PC-3 (cell line): ENCODE results near the gene IL12B. TPM values are rescaled to one million over a fixed set of nuclear protein-coding genes. Genes with fewer than 3 reads are reported as not detected.
"Not testable (repeated sequence)": the region's sequence is repeated elsewhere in the genome, so short reads cannot be mapped to it uniquely, and the experiment has no call there.

Source experiments
- ATAC-seq: fragments of 200-7000 bp; cut with Tn5 transposase; 2 replicates; pipeline ENCODE4 v1.9.1; 2020; ENCODE audit warnings: mild to moderate bottlenecking, moderate library complexity
- BruUV-seq: library from RNA; stranded (reverse); fragments of 400-500 nt; replicated peaks from 2 replicates; lab custom pipeline; 2021; lab: Mats Ljungman, UMichigan
- CTCF ChIA-PET: fragments of 300-600 bp; sonication (Branson Sonifier 250); formaldehyde crosslinking; loops from one replicate; lab custom pipeline; 2022; ENCODE audit warnings: antibody characterized with exemption; lab: Charles Lee
- POLR2A ChIA-PET: fragments of 300-600 bp; sonication (Branson Sonifier 250); formaldehyde crosslinking; loops from one replicate; lab custom pipeline; 2022; ENCODE audit warnings: antibody characterized with exemption; ENCODE audit not compliant: unreplicated experiment; lab: Charles Lee
- DNase-seq: peaks from one replicate; pipeline ENCODE4 v3.0.0-alpha.2; 2015
- H2AFZ ChIP-seq: fragments of 300-600 bp; sonication (generic); 2 replicates; pipeline ENCODE4 v1.6.0; 2016; ENCODE audit warnings: antibody characterized with exemption, low read length
- H3F3A ChIP-seq: fragments of 300-600 bp; sonication (generic); one replicate; pipeline ENCODE4 v1.6.0; 2017; ENCODE audit warnings: antibody characterized with exemption, low read length, control low read depth, mild to moderate bottlenecking; ENCODE audit not compliant: unreplicated experiment
- H3K27ac ChIP-seq: fragments of 300-600 bp; sonication (generic); 2 replicates; pipeline ENCODE4 v1.5.1; 2016; ENCODE audit warnings: mild to moderate bottlenecking, low read length
- H3K27me3 ChIP-seq: fragments of 300-600 bp; sonication (generic); 2 replicates; pipeline ENCODE4 v1.6.1; 2016; ENCODE audit warnings: low read length, mixed read lengths
- H3K36me3 ChIP-seq: fragments of 300-600 bp; sonication (generic); 2 replicates; pipeline ENCODE4 v1.6.1; 2016; ENCODE audit warnings: low read depth, mixed run types, low read length, mixed read lengths
- H3K4me1 ChIP-seq: fragments of 300-600 bp; sonication (generic); 2 replicates; pipeline ENCODE4 v1.5.1; 2016; ENCODE audit warnings: low read length; ENCODE audit not compliant: insufficient read depth
- H3K4me2 ChIP-seq: fragments of 300-600 bp; sonication (generic); 2 replicates; pipeline ENCODE4 v1.6.0; 2016; ENCODE audit warnings: low read length
- H3K4me3 ChIP-seq: fragments of 300-600 bp; sonication (generic); 2 replicates; pipeline ENCODE4 v1.5.1; 2016; ENCODE audit warnings: mild to moderate bottlenecking, low read length, mixed read lengths
- H3K79me2 ChIP-seq: fragments of 300-600 bp; sonication (generic); 2 replicates; pipeline ENCODE4 v1.6.1; 2017; ENCODE audit warnings: low read length, mixed read lengths
- H3K9ac ChIP-seq: fragments of 300-600 bp; sonication (generic); 2 replicates; pipeline ENCODE4 v1.6.0; 2016; ENCODE audit warnings: mild to moderate bottlenecking, low read length
- H3K9me2 ChIP-seq: fragments of 300-600 bp; sonication (generic); replicated peaks from 2 replicates; pipeline ENCODE4 v1.6.1; 2016; ENCODE audit warnings: mixed run types, low read length, mixed read lengths
- H3K9me3 ChIP-seq: fragments of 300-600 bp; sonication (generic); 2 replicates; pipeline ENCODE4 v1.6.1; 2016; ENCODE audit warnings: low read length, mixed read lengths
- H4K20me1 ChIP-seq: fragments of 300-600 bp; sonication (generic); 2 replicates; pipeline ENCODE4 v1.6.1; 2016; ENCODE audit warnings: low read length, mixed read lengths
- EZH2 ChIP-seq: fragments of 300-600 bp; sonication (generic); IDR thresholded peaks from one replicate; pipeline ENCODE4 v1.6.1; 2017; ENCODE audit warnings: antibody characterized with exemption, mild to moderate bottlenecking, low read length; ENCODE audit not compliant: unreplicated experiment
- EZH2phosphoT487 ChIP-seq: fragments of 300-600 bp; sonication (generic); IDR thresholded peaks from 2 replicates; pipeline ENCODE4 v1.6.1; 2018; ENCODE audit warnings: mild to moderate bottlenecking, antibody characterized with exemption, low read length, borderline replicate concordance
- intact Hi-C: fragments of 100-400 bp; cut with micrococcal nuclease; formaldehyde crosslinking; loops from 2 replicates; pipeline ENCODE4 v1.9.0; 2023
- total RNA-seq: library from RNA; depleted of rRNA; stranded (reverse); fragments of >200 nt; gene quantifications from 2 replicates; pipeline ENCODE4 v1.2.3, GENCODE V29; 2014
- TF ChIP-seq, protein P1 (sequence below): fragments of 300-600 bp; sonication (generic); conservative IDR thresholded peaks from 2 replicates; pipeline ENCODE4 v1.5.1; 2017; ENCODE audit warnings: antibody characterized with exemption, low read depth, mild to moderate bottlenecking, low read length

Gene IL12B
- total RNA-seq, 1 experiment from 2014 or later = not detected

DNA sequence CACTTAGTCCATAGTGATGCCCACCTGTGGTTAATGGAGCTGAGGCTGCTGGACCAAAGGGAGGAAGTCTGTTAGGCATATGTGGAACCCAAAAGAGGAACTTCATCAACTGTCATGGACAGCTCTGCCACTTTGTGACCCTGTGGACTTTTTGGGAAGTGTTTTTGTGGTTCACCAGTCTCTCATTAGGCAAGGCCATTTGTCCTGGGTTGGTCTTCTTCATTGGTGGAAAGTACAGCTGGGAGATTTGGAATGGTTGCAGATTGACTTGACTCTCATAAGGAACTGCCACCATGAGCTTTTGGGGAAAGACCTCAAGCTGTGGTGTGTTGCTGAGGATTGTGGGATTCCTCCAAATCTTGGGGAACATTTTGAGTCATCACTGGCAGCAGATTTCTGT is 31.9 kb upstream of the IL12B start:
- Histone ChIP-seq H3K27ac (no peak overlapping the region), H3K9ac (no peak overlapping the region), H3K36me3 (no peaks in the 10 kb centered on the region), H3K4me1 (no peaks in the 10 kb centered on the region), H4K20me1 (no peaks in the 10 kb centered on the region), H3K79me2 (no peaks in the 10 kb centered on the region), H2AFZ (no peak overlapping the region), H3K9me2 (no peaks in the 10 kb centered on the region), H3K4me2 (no peak overlapping the region), H3K27me3 (no peaks in the 10 kb centered on the region), H3K9me3 (no peaks in the 10 kb centered on the region), H3F3A (no peaks in the 10 kb centered on the region), H3K4me3 (no peak overlapping the region)
- BruUV-seq = no TSS peak
- intact Hi-C loops = no loop called here
- no peak for ATAC-seq
- TF ChIP-seq, protein P1, sequence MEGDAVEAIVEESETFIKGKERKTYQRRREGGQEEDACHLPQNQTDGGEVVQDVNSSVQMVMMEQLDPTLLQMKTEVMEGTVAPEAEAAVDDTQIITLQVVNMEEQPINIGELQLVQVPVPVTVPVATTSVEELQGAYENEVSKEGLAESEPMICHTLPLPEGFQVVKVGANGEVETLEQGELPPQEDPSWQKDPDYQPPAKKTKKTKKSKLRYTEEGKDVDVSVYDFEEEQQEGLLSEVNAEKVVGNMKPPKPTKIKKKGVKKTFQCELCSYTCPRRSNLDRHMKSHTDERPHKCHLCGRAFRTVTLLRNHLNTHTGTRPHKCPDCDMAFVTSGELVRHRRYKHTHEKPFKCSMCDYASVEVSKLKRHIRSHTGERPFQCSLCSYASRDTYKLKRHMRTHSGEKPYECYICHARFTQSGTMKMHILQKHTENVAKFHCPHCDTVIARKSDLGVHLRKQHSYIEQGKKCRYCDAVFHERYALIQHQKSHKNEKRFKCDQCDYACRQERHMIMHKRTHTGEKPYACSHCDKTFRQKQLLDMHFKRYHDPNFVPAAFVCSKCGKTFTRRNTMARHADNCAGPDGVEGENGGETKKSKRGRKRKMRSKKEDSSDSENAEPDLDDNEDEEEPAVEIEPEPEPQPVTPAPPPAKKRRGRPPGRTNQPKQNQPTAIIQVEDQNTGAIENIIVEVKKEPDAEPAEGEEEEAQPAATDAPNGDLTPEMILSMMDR = no peak
- TF ChIP-seq EZH2 = no peak
- no peak for TF ChIP-seq EZH2phosphoT487
- ChIA-PET POLR2A (no interaction called here), CTCF (no interaction called here)
- DNase-seq = no peak

DNA sequence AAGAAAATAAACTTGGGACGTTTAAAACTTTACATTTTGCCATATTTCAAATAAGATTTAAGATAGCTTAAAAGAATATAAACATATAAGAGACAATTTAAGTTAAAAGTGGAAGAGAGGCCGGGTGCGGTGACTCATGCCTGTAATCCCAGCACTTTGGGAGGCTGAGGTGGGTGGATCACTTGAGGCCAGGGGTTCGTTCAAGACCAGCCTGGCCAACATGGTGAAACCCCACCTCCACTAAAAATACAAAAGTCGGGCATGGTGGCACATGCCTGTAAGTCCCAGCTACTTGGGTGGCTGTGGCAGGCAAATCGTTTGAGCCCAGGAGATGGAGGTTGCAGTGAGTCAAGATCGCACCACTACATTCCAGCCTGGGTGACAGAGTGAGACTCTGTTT is 29.6 kb upstream of the IL12B start:
- H3K79me2 ChIP-seq, H3F3A ChIP-seq, BruUV-seq, H3K4me2 ChIP-seq, H3K27me3 ChIP-seq, POLR2A ChIA-PET, DNase-seq, ATAC-seq, H4K20me1 ChIP-seq, H3K27ac ChIP-seq, H3K4me3 ChIP-seq, CTCF ChIA-PET, intact Hi-C loops, H3K9me3 ChIP-seq, H3K9me2 ChIP-seq, H3K4me1 ChIP-seq, H3K9ac ChIP-seq, H3K36me3 ChIP-seq, H2AFZ ChIP-seq: not testable (repeated sequence)

DNA sequence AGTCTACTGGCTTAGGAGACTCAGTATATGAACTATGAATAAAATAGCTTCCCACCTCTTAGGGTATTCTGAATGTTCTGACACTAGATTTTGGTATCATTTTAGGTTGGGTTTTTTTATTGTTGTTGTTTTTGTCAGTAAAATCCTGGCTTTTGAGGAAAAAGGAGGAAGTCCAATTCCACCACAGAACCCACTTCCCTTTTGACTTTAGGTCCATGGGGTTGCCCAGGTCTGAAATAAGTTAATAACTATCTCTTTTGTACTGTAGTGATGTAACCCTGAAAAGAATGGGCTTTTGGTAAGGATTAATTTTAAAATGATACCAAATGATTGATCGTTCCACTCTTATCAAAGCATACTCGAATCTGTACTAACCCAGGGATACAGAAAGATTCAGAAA is 29.1 kb upstream of the IL12B start:
- Histone ChIP-seq H4K20me1 (no peaks in the 10 kb centered on the region), H3K27me3 (no peaks in the 10 kb centered on the region), H2AFZ (no peak overlapping the region), H3F3A (no peaks in the 10 kb centered on the region), H3K27ac (no peak overlapping the region), H3K36me3 (no peaks in the 10 kb centered on the region), H3K9ac (no peak overlapping the region), H3K79me2 (no peaks in the 10 kb centered on the region), H3K4me2 (no peak overlapping the region), H3K4me3 (no peak overlapping the region), H3K9me2 (no peaks in the 10 kb centered on the region), H3K4me1 (no peaks in the 10 kb centered on the region), H3K9me3 (no peaks in the 10 kb centered on the region)
- CTCF ChIA-PET = no interaction called here
- DNase-seq (no peak), ATAC-seq (no peak)
- no TSS peak for BruUV-seq
- TF ChIP-seq EZH2phosphoT487 (no peak), EZH2 (no peak)
- TF ChIP-seq, protein P1 = no peak
- POLR2A ChIA-PET = no interaction called here
- intact Hi-C loops = no loop called here
